HepG2 (cell line): ENCODE results near the gene ZNF483. TPM values are rescaled to one million over a fixed set of nuclear protein-coding genes. Genes with fewer than 3 reads are reported as not detected.
A peak's percentile ranks its signal among the peaks of the same experiment; 100 is the strongest.

Experiments
- EEA1 ChIP-seq: sonication (generic); formaldehyde crosslinking; IDR thresholded peaks from 2 replicates; pipeline ENCODE4 v1.5.1; 2020; ENCODE audit warnings: mild to moderate bottlenecking, missing genetic modification reagents, borderline replicate concordance
- HOXA9 ChIP-seq: sonication (generic); formaldehyde crosslinking; IDR thresholded peaks from 2 replicates; pipeline ENCODE4 v1.8.1; 2022; ENCODE audit warnings: missing genetic modification reagents, mild to moderate bottlenecking, moderate library complexity, borderline replicate concordance
- RAD51 ChIP-seq: fragments of 450-650 bp; IDR thresholded peaks from 2 replicates; pipeline ENCODE4 v1.6.1; 2016; ENCODE audit warnings: borderline replicate concordance
- REPIN1 ChIP-seq: sonication (generic); formaldehyde crosslinking; IDR thresholded peaks from 2 replicates; pipeline ENCODE4 v1.8.0; 2022; ENCODE audit warnings: missing genetic modification reagents, low read depth, mild to moderate bottlenecking, borderline replicate concordance
- SNAI1 ChIP-seq: sonication (generic); formaldehyde crosslinking; IDR thresholded peaks from 2 replicates; pipeline ENCODE4 v1.5.0; 2020; ENCODE audit warnings: mild to moderate bottlenecking, missing genetic modification reagents, borderline replicate concordance
- SRF ChIP-seq: IDR thresholded peaks from 2 replicates; pipeline ENCODE4 v1.6.1; 2011; ENCODE audit warnings: mild to moderate bottlenecking, low read depth, low read length, moderate library complexity
- TSC22D2 ChIP-seq: sonication (generic); formaldehyde crosslinking; IDR thresholded peaks from 2 replicates; pipeline ENCODE4 v1.5.1; 2020; ENCODE audit warnings: missing genetic modification reagents, mild to moderate bottlenecking, borderline replicate concordance
- ZBTB20 ChIP-seq: sonication (generic); formaldehyde crosslinking; IDR thresholded peaks from 2 replicates; pipeline ENCODE4 v1.8.1; 2023; ENCODE audit warnings: missing genetic modification reagents, low read depth, mild to moderate bottlenecking, borderline replicate concordance
- ZC3H13 ChIP-seq: sonication (generic); formaldehyde crosslinking; IDR thresholded peaks from 2 replicates; pipeline ENCODE4 v1.8.1; 2023; ENCODE audit warnings: mild to moderate bottlenecking, missing genetic modification reagents, moderate library complexity
- ZFP82 ChIP-seq: sonication (generic); formaldehyde crosslinking; IDR thresholded peaks from 2 replicates; pipeline ENCODE4 v1.5.1; 2020; ENCODE audit warnings: mild to moderate bottlenecking, missing genetic modification reagents, borderline replicate concordance
- ZFX ChIP-seq: sonication (generic); formaldehyde crosslinking; IDR thresholded peaks from 2 replicates; pipeline ENCODE4 v1.4.0; 2020; ENCODE audit warnings: mild to moderate bottlenecking, low read depth, missing genetic modification reagents, moderate library complexity
- ZNF230 ChIP-seq: sonication (generic); formaldehyde crosslinking; IDR thresholded peaks from 2 replicates; pipeline ENCODE4 v1.4.0; 2020; ENCODE audit warnings: mild to moderate bottlenecking, missing genetic modification reagents
- ZNF251 ChIP-seq: sonication (generic); formaldehyde crosslinking; IDR thresholded peaks from 2 replicates; pipeline ENCODE4 v1.9.0; 2021; ENCODE audit warnings: mild to moderate bottlenecking, missing genetic modification reagents
- ZNF496 ChIP-seq: sonication (generic); formaldehyde crosslinking; IDR thresholded peaks from 2 replicates; pipeline ENCODE4 v1.8.1; 2023; ENCODE audit warnings: mild to moderate bottlenecking, moderate library complexity, missing genetic modification reagents; ENCODE audit not compliant: insufficient replicate concordance
- ZNF549 ChIP-seq: sonication (generic); formaldehyde crosslinking; IDR thresholded peaks from 2 replicates; pipeline ENCODE4 v1.5.0; 2020; ENCODE audit warnings: missing genetic modification reagents
- ZNF558 ChIP-seq: sonication (generic); formaldehyde crosslinking; IDR thresholded peaks from 2 replicates; pipeline ENCODE4 v1.9.0; 2022; ENCODE audit warnings: mild to moderate bottlenecking, missing genetic modification reagents, borderline replicate concordance
- ZNF563 ChIP-seq: sonication (generic); formaldehyde crosslinking; IDR thresholded peaks from 2 replicates; pipeline ENCODE4 v1.8.0; 2022; ENCODE audit warnings: mild to moderate bottlenecking, moderate library complexity, missing genetic modification reagents
- ZNF589 ChIP-seq: sonication (generic); formaldehyde crosslinking; conservative IDR thresholded peaks from 2 replicates; pipeline ENCODE4 v1.8.0; 2022; ENCODE audit warnings: mild to moderate bottlenecking, moderate library complexity, missing genetic modification reagents
- ZNF614 ChIP-seq: IDR thresholded peaks from 2 replicates; pipeline ENCODE4 v1.6.1; 2018; ENCODE audit warnings: missing biosample characterization, missing genetic modification reagents, inconsistent platforms, borderline replicate concordance
- polyA plus RNA-seq, 8 experiments: library from polyadenylated mRNA; depleted of rRNA in 3 of 8; stranded (reverse) in 7 of 8; unstranded in 1 of 8; fragments of >200 nt; fragmentation: Illumina TruSeq in 4 of 8; extraction: Trizol in 4 of 8; gene quantifications; 2 replicates each; pipeline versions ENCODE4 v1.2.1 to v1.2.3, GENCODE V29; 2011 to 2016; ENCODE audit warnings: low read depth in 4 of 8, missing spikeins in 1 of 8, mixed read lengths in 1 of 8; ENCODE audit not compliant: insufficient read depth in 1 of 8
- total RNA-seq, 5 experiments: library from RNA; depleted of rRNA; stranded (reverse); fragments of >200 nt; fragmentation: Illumina TruSeq; extraction: Trizol; gene quantifications; 2 replicates each; pipeline ENCODE4 v1.2.3, GENCODE V29; 2016; ENCODE audit warnings: low read depth in 1 of 5
- TF ChIP-seq, protein P1 (sequence below): sonication (generic); formaldehyde crosslinking; IDR thresholded peaks from 2 replicates; pipeline ENCODE4 v1.4.0; 2020; ENCODE audit warnings: mild to moderate bottlenecking, missing genetic modification reagents, borderline replicate concordance
- TF ChIP-seq, protein P2 (sequence below): IDR thresholded peaks from 2 replicates; pipeline ENCODE4 v1.6.1; 2016; ENCODE audit warnings: low read depth
- TF ChIP-seq, protein P3 (sequence below): IDR thresholded peaks from 2 replicates; pipeline ENCODE4 v1.6.1; 2018; ENCODE audit warnings: missing genetic modification reagents, mild to moderate bottlenecking, missing compliant biosample characterization
- TF ChIP-seq, protein P4 (sequence below): sonication (generic); formaldehyde crosslinking; IDR thresholded peaks from 2 replicates; pipeline ENCODE4 v1.8.1; 2023; ENCODE audit warnings: missing genetic modification reagents, inconsistent platforms, borderline replicate concordance

ZNF483 gene
- total and polyA plus RNA-seq, 2 of the 13 experiments (the other 11 are each of a cell fraction or from before 2014, with no cell fraction given) = 2.0 to 9.5 TPM

DNA sequence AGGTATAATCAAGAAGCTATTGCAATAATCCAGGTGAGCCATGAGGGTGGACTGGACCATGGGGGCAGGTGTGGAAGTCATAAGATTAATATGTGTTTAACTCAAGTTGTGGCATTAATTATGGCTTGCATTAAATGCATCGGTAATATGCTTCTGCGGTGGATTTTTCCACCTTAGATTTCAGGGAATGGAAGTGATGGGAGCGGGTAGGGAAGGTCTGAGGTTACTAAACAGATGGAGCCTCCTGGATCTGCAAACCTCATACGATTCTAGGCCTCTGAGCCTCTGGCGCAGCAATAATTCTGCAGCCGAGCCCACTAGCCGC, 286 bp upstream of the ZNF483 start (continued):
- TF ChIP-seq, protein P1, sequence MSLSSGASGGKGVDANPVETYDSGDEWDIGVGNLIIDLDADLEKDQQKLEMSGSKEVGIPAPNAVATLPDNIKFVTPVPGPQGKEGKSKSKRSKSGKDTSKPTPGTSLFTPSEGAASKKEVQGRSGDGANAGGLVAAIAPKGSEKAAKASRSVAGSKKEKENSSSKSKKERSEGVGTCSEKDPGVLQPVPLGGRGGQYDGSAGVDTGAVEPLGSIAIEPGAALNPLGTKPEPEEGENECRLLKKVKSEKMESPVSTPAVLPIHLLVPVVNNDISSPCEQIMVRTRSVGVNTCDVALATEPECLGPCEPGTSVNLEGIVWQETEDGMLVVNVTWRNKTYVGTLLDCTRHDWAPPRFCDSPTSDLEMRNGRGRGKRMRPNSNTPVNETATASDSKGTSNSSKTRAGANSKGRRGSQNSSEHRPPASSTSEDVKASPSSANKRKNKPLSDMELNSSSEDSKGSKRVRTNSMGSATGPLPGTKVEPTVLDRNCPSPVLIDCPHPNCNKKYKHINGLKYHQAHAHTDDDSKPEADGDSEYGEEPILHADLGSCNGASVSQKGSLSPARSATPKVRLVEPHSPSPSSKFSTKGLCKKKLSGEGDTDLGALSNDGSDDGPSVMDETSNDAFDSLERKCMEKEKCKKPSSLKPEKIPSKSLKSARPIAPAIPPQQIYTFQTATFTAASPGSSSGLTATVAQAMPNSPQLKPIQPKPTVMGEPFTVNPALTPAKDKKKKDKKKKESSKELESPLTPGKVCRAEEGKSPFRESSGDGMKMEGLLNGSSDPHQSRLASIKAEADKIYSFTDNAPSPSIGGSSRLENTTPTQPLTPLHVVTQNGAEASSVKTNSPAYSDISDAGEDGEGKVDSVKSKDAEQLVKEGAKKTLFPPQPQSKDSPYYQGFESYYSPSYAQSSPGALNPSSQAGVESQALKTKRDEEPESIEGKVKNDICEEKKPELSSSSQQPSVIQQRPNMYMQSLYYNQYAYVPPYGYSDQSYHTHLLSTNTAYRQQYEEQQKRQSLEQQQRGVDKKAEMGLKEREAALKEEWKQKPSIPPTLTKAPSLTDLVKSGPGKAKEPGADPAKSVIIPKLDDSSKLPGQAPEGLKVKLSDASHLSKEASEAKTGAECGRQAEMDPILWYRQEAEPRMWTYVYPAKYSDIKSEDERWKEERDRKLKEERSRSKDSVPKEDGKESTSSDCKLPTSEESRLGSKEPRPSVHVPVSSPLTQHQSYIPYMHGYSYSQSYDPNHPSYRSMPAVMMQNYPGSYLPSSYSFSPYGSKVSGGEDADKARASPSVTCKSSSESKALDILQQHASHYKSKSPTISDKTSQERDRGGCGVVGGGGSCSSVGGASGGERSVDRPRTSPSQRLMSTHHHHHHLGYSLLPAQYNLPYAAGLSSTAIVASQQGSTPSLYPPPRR (CRISPR knock-in tag) = no peak
- TF ChIP-seq SRF (no peak), ZNF549 (CRISPR knock-in tag) (no peak), ZFP82 (CRISPR knock-in tag) (no peak; the same call in 1 of the 2 replicates), REPIN1 (CRISPR knock-in tag) (no peak), ZC3H13 (no peak), ZBTB20 (no peak), ZNF558 (CRISPR knock-in tag) (no peak), ZFX (CRISPR knock-in tag) (peak; percentile 69), ZNF496 (no peak), HOXA9 (CRISPR knock-in tag) (no peak), SNAI1 (no peak), RAD51 (no peak), ZNF563 (no peak), EEA1 (CRISPR knock-in tag) (no peak), ZNF614 (0 out of 2 replicates have a peak, but pooled peaks have one; percentile 41), ZNF589 (CRISPR knock-in tag) (no peak), TSC22D2 (CRISPR knock-in tag) (0 out of 2 replicates have a peak, but pooled peaks have one; percentile 83), ZNF230 (no peak), ZNF251 (CRISPR knock-in tag) (no peak)
- TF ChIP-seq, protein P2, sequence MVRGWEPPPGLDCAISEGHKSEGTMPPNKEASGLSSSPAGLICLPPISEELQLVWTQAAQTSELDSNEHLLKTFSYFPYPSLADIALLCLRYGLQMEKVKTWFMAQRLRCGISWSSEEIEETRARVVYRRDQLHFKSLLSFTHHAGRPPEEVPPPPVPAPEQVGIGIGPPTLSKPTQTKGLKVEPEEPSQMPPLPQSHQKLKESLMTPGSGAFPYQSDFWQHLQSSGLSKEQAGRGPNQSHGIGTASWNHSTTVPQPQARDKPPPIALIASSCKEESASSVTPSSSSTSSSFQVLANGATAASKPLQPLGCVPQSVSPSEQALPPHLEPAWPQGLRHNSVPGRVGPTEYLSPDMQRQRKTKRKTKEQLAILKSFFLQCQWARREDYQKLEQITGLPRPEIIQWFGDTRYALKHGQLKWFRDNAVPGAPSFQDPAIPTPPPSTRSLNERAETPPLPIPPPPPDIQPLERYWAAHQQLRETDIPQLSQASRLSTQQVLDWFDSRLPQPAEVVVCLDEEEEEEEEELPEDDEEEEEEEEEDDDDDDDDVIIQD (CRISPR knock-in tag) = no peak
- TF ChIP-seq, protein P3, sequence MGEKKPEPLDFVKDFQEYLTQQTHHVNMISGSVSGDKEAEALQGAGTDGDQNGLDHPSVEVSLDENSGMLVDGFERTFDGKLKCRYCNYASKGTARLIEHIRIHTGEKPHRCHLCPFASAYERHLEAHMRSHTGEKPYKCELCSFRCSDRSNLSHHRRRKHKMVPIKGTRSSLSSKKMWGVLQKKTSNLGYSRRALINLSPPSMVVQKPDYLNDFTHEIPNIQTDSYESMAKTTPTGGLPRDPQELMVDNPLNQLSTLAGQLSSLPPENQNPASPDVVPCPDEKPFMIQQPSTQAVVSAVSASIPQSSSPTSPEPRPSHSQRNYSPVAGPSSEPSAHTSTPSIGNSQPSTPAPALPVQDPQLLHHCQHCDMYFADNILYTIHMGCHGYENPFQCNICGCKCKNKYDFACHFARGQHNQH (CRISPR knock-in tag) = 0 out of 2 replicates have a peak, but pooled peaks have one; percentile 46
- TF ChIP-seq, protein P4, sequence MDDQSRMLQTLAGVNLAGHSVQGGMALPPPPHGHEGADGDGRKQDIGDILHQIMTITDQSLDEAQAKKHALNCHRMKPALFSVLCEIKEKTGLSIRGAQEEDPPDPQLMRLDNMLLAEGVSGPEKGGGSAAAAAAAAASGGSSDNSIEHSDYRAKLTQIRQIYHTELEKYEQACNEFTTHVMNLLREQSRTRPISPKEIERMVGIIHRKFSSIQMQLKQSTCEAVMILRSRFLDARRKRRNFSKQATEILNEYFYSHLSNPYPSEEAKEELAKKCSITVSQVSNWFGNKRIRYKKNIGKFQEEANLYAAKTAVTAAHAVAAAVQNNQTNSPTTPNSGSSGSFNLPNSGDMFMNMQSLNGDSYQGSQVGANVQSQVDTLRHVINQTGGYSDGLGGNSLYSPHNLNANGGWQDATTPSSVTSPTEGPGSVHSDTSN (CRISPR knock-in tag) = no peak
